ENCODE data around the gene TMEM151B.

TMEM151B gene

DNA sequence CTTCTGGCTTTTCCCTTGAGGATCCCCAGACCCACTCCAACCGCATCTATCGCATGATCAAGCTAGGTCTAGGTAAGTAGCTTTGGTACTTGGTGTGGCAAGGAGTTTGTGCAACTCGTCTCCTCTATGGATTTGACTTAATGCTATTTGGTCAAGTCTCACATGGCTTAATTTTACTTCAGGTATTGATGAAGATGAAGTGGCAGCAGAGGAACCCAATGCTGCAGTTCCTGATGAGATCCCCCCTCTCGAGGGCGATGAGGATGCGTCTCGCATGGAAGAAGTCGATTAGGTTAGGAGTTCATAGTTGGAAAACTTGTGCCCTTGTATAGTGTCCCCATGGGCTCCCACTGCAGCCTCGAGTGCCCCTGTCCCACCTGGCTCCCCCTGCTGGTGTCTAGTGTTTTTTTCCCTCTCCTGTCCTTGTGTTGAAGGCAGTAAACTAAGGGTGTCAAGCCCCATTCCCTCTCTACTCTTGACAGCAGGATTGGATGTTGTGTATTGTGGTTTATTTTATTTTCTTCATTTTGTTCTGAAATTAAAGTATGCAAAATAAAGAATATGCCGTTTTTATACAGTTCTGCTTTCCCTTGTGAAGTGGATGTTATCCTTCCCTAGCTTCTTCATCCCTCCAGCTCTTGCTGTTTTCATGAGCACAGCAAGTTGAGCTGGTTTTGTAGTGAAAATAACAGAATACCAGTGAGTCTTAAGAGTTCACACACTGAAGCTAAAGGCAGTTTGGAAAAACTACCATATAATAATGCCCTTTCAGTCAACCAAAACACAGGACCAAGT is 16.7 kb upstream of the TMEM151B start:
- DNase-seq = peak; percentile 64 to 74

- DNase-seq = peak in 1 of 2 donors; percentile 31
Measured at GRCh38 chr6:44254191-44255104, 15.8 kb upstream of the TMEM151B start.

GRCh38 chr6:44255105-44255808 is 15.0 kb upstream of the TMEM151B start:
- DNase-seq = peak; percentile 38 to 51

- peak; percentile 20 to 50 for DNase-seq
Measured at GRCh38 chr6:44255871-44256774, 14.1 kb upstream of the TMEM151B start.

- DNase-seq = no peak
Measured at GRCh38 chr6:44256775-44257024, 13.6 kb upstream of the TMEM151B start.

- DNase-seq = peak; percentile 75 to 77
Measured at GRCh38 chr6:44257025-44257752, 13.1 kb upstream of the TMEM151B start, which contains the start of gene SLC35B2. TSS of gene SLC35B2 (minus strand) at chr6:44257528. CDS start at chr6:44257410, 118 bp downstream.

DNA sequence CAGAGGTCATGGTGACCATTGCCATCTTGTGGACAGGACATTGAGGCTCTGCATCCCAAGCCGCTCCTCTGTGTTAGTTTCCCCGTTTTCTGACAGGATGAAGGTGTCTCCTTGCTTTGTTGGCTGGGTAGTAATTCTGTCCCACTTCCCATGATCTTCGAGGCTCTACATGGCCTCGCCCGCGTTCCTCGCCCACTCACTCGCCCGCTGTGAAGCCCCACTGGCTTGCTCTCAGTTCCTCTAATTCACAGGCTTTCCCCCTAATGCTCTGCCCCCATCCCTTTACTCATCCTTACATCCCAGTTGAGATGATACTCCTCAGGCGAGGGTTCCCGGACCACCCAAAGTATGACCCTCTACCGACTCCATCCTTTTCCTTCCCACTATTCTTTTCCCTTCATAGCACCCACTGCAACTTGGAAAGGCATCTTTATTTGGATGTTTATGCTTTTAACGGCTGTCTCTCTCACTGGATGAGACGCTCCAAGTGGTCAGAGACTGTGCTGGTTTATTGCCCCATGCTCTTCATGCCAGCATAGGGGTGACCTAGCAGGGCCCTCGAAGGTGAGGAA is 12.4 kb upstream of the TMEM151B start:
- DNase-seq = no peak

DNA sequence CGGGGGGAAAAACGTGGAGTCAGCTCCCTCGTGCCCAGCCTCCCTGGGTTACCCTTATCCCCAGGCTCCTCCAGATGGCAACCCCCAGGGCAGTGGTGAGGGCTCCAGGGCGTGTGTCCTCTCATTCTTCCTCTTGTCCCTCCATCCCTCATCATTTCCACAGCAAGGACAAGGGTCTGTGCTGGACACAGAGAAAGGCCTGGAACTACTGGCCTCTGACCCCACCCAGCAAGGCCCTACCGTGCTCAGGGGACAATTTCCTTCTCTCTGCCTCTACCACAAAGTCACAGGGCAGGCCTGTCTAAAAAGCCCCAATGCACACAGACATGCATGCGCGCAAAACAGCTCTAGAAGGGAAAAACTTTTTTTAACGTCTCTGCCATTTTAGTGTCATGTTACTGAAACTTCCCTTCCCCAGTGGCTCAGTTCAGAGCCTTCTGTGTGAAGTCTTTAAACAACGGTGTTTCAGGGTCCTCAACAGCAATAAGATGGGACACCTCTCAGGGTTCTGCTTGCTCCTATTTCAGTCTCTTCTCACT is 11.9 kb upstream of the TMEM151B start:
- DNase-seq = no peak

DNA sequence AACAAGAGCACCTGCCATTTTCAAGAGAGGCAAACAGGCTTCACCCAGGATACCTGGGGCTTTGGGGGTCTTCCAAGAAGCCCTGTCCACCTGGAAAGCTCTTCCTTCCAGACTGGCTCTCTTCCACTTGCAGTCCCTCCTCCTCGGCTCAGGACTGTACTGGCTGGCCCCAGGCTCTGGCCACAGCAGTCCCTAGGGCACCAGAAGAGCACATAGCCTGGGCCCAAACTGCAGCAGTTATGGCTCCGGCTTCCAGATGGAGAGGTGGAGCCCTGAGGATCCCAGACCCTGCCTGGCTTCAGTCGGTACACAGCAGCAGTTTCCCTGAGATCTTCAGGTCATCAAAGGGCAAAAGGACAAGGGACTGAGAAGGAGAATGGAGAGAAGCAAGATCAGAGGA is 11.3 kb upstream of the TMEM151B start:
- no peak for DNase-seq

DNA sequence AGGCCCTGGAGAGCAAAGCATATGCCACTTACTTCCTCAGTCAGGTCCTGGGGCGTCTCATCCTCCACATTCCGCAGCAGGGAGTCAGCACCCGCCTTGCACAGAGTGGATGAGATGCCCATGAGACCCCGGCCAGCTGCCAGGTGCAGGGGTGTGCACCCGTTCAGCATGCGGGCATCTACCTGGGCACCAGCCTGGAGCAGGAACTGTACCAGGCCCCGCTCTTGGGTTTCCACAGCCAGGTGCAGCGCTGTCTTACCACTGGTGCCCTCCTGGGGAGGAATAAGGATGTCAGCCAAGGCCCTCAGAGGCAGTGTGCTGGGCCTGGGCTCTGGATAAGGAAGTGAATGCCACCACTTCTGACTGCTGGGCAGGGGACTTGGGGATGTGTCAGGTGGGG is 10.2 kb upstream of the TMEM151B start:
- no peak for DNase-seq

- no peak for DNase-seq
Measured at GRCh38 chr6:44260451-44261297, 9.6 kb upstream of the TMEM151B start.

- no peak for DNase-seq
Measured at GRCh38 chr6:44261581-44261980, 8.7 kb upstream of the TMEM151B start.

DNA sequence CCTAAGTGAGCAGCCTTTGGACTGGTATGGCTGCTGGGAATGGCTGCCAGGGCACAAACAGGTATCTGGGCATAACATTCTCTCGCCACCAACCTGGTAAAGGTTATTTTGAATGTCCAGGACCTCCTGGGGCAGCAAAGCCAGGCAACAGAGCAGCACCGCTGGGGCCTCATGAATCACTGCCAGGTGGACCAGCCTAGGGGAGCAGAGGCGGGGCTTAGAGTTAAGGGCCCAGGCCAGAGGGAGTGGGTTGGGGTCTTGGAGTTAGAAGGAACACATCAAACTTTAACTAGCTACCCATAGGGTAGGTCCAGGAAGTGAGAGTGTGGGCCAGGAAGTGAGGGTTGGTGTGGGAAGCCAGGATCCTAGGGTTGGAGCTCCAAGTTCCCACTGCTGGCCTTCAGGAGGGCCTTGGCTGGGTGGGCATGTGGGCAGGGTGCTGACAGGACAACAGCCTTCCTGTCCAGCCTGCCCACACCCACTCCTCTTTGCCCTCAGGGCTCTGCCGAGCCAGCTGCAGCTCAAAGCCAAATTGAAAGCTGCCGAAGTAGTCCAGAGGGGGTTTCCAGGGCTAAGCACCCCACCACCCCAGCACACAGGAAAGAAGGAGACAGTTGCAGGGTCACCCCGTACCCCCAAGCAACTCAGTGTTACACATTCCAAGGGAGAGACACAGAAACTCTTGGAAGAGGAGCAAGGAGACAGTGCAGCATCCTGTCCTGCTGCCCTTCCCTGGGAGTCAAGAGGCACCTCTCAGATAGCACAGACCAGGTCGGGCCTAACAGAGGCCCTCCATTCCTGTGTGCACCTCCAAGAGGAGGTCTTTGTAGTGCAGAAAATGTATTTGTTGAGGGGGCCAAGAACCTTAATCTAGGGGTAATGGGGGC is 7.5 kb upstream of the TMEM151B start:
- peak in 1 of 2 donors; percentile 27 for DNase-seq

GRCh38 chr6:44263354-44264100 is 6.7 kb upstream of the TMEM151B start:
- peak; percentile 76 to 78 for DNase-seq

- peak; percentile 61 to 85 for DNase-seq
Measured at GRCh38 chr6:44264154-44265006, 5.9 kb upstream of the TMEM151B start.

DNA sequence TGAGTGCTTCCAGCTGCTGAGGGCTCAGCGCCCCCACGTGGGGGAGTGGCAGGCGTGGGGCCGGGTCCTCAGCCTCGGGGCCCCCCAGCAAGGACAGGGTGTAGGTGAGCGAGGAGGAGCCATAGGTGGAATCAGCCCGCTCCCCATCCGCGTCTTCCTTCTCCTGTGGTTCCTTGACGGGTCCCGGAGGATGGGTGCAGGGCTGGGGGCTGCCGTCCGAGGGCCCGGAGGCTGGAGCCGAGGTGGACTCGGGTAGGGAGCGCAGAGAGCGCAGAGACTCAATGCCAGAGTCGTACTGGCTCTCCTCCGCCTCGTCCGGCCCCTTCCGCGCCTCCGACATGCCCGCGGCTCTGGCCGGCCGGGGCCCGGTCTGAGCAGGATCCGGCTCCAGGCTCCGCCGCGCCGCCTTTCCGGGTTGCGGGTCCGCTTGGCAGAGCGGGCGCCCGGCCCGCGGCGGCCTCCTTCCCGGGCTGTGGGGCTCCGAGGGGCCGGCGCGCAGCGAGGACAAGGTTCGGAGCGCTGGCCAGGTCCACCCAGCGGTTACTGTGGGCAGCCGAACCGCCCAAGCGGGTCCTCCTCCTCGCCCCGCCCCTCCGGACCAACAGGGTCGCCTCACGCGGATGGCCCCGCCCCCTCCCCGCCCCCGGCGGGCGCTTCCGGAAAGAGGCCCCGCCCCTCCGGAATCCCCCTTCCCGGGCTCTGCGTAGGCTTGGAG is 5.1 kb upstream of the TMEM151B start, which contains the start of gene NFKBIE:
TSS of gene NFKBIE (minus strand) at position 545 of the 715 bp plus-strand sequence. CDS start at position 340, 205 bp downstream.
- DNase-seq = peak; percentile 96 to 97
